ENCODE measurements around the gene SLC39A9. TPM values are rescaled to one million over a fixed set of nuclear protein-coding genes. Genes with fewer than 3 reads are reported as not detected.

SLC39A9 gene
- total RNA-seq, 1 experiment from 2014 or later, result 80.2 TPM

GRCh38 chr14:69487226-69487625 lies 88.7 kb downstream of the SLC39A9 start:
- RAD21 ChIA-PET (ENCODE audit: low non-redundant PET in 1 of 2, low total read pairs in 2 of 2, uncharacterized antibody in 2 of 2, unreplicated experiment in 2 of 2), result no interaction called here
- no peak for DNase-seq (ENCODE audit: low read depth, low spot score)
- peaks cover 0 to 12% of the 10 kb centered on the region in 2 experiments; a peak in 2 of 4 replicates for H3K4me1 ChIP-seq (ENCODE audit: control insufficient read depth in 1 of 2, insufficient read depth in 2 of 2, low read length in 2 of 2)
- H3K9me3 ChIP-seq (ENCODE audit: control insufficient read depth in 1 of 2, insufficient read depth in 1 of 2, low read depth in 1 of 2, low read length in 2 of 2), result no peaks in the 10 kb centered on the region
- POLR2A ChIA-PET, result no interaction called here
- H3K4me2 ChIP-seq (ENCODE audit: low read length), result no peak overlapping the region
- ATAC-seq, result no peak
- CTCF ChIA-PET, result interaction anchor here (0.7 kb wide), 1 partner anchor 11 kb away, joined by 3 read pairs; no protein-coding TSS in a partner anchor
- no peak for TF ChIP-seq TCF7L2 (IDR thresholded peaks at IDR 0.05; ENCODE audit: borderline replicate concordance, extremely low read depth, insufficient read depth, insufficient read length)
- H4K20me1 ChIP-seq (ENCODE audit: insufficient read depth), result no peaks in the 10 kb centered on the region
- no peak overlapping the region for H3K4me3 ChIP-seq (replicated peaks in 1 of 2; ENCODE audit: low read depth in 1 of 2, low read length in 2 of 2)
- no peaks in the 10 kb centered on the region for H3K9me2 ChIP-seq (ENCODE audit: insufficient read depth)
- H3K36me3 ChIP-seq (ENCODE audit: control insufficient read depth in 1 of 2, insufficient read depth in 2 of 2, low read length in 2 of 2), result no peaks in the 10 kb centered on the region; a peak in 1 of 4 replicates
- BruUV-seq (replicated peaks), result no TSS peak
- no peaks in the 10 kb centered on the region for H3K27me3 ChIP-seq (ENCODE audit: insufficient read depth, low read length)
- no peak overlapping the region for H3K27ac ChIP-seq (ENCODE audit: low read depth, low read length)
- intact Hi-C loops (cut with micrococcal nuclease), result no loop called here
- H3K79me2 ChIP-seq (ENCODE audit: insufficient read depth, low read length), result no peaks in the 10 kb centered on the region
- H2AFZ ChIP-seq (ENCODE audit: low read depth, low read length, poor library complexity, severe bottlenecking), result no peak overlapping the region
- H3K9ac ChIP-seq (ENCODE audit: low read length), result no peak overlapping the region

DNA sequence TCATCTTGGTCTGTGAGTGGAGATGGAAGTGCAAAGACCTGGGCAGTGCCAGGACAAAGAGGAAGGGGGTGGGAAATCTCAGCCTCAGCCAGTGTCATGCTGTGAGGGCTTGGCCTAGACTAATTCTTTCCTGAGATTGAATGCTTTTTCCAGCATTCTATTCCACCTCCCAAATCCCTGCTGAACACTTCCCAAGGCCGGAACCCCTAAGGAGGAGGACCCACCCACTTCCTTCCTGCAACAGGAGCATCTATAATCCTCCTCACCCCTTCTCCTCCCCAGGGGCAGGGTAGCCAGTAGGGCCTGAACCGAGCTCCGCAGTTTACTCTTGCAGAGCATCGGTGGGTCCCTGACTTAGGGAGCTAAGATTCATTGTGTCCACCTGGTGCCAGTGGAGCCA lies 89.3 kb downstream of the SLC39A9 start:
- no peaks in the 10 kb centered on the region for H3K27me3 ChIP-seq (ENCODE audit: insufficient read depth, low read length)
- intact Hi-C loops (cut with micrococcal nuclease), result no loop called here
- H3K27ac ChIP-seq (ENCODE audit: low read depth, low read length), result no peak overlapping the region
- peaks cover 0 to 12% of the 10 kb centered on the region in 2 experiments; a peak in 2 of 4 replicates for H3K4me1 ChIP-seq (ENCODE audit: control insufficient read depth in 1 of 2, insufficient read depth in 2 of 2, low read length in 2 of 2)
- H3K4me3 ChIP-seq (replicated peaks in 1 of 2; ENCODE audit: low read depth in 1 of 2, low read length in 2 of 2), result no peak overlapping the region
- ChIA-PET POLR2A (no interaction called here), CTCF (interaction anchor here (1.4 kb wide), 1 partner anchor 12 kb away, joined by 3 read pairs; no protein-coding TSS in a partner anchor), RAD21 (ENCODE audit: low non-redundant PET in 1 of 2, low total read pairs in 2 of 2, uncharacterized antibody in 2 of 2, unreplicated experiment in 2 of 2) (no interaction called here)
- no peak overlapping the region for H2AFZ ChIP-seq (ENCODE audit: low read depth, low read length, poor library complexity, severe bottlenecking)
- BruUV-seq (replicated peaks), result no TSS peak
- DNase-seq (ENCODE audit: low read depth, low spot score) (no peak), ATAC-seq (no peak)
- H3K79me2 ChIP-seq (ENCODE audit: insufficient read depth, low read length), result no peaks in the 10 kb centered on the region
- no peak overlapping the region for H3K4me2 ChIP-seq (ENCODE audit: low read length)
- no peaks in the 10 kb centered on the region; a peak in 1 of 4 replicates for H3K36me3 ChIP-seq (ENCODE audit: control insufficient read depth in 1 of 2, insufficient read depth in 2 of 2, low read length in 2 of 2)
- H4K20me1 ChIP-seq (ENCODE audit: insufficient read depth), result no peaks in the 10 kb centered on the region
- H3K9me2 ChIP-seq (ENCODE audit: insufficient read depth), result no peaks in the 10 kb centered on the region
- TF ChIP-seq EZH2 (IDR thresholded peaks at IDR 0.05), result no peak
- TF ChIP-seq ZFX (IDR thresholded peaks at IDR 0.05), result no peak
- TF ChIP-seq TCF7L2 (IDR thresholded peaks at IDR 0.05; ENCODE audit: borderline replicate concordance, extremely low read depth, insufficient read depth, insufficient read length), result no peak
- H3K9me3 ChIP-seq (ENCODE audit: control insufficient read depth in 1 of 2, insufficient read depth in 1 of 2, low read depth in 1 of 2, low read length in 2 of 2), result no peaks in the 10 kb centered on the region
- H3K9ac ChIP-seq (ENCODE audit: low read length), result no peak overlapping the region
